HG02938 (cell line): ENCODE data around the gene PRRC2C.
"Not testable (repeated sequence)": the region's sequence is repeated elsewhere in the genome, so short reads cannot be mapped to it uniquely, and the experiment has no call there.

Source experiments
- ATAC-seq: cut with Tn5 transposase; IDR thresholded peaks from one replicate; pipeline ENCODE4 v1.9.1; 2021; ENCODE audit warnings: mild to moderate bottlenecking, moderate library complexity; ENCODE audit not compliant: unreplicated experiment

The PRRC2C gene

DNA sequence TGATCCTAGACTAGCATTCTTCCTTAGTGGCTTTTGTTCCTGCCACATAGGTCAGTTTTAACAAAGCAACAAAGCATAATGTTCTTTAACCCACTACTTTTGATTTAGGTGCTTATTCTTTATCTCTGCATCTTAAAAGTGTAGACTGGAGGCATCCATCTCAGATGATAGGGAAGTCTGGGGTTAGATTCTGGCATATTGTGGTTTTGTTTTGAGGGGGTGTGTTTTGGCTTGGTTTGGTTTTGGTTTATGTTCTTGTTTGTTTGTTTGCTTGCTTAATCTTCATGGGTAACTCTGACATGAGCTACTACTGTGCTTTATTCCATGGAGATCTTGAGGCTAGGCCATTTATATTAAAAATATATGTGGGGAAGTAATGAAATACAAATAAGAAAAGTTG lies 96.4 kb downstream of the PRRC2C start:
- no peak for ATAC-seq

- ATAC-seq, result no peak
Observed at GRCh38 chr1:171582589-171582988, 97.3 kb downstream of the PRRC2C start.

- no peak for ATAC-seq
Observed at GRCh38 chr1:171583591-171584201, 98.4 kb downstream of the PRRC2C start.

GRCh38 chr1:171585715-171586114 lies 100.4 kb downstream of the PRRC2C start:
- no peak for ATAC-seq

- no peak for ATAC-seq
Observed at GRCh38 chr1:171588230-171588629, 102.9 kb downstream of the PRRC2C start.

GRCh38 chr1:171590022-171590421 lies 104.7 kb downstream of the PRRC2C start:
- no peak for ATAC-seq

- no peak for ATAC-seq
Observed at GRCh38 chr1:171595324-171595723, 110.0 kb downstream of the PRRC2C start.

- no peak for ATAC-seq
Observed at GRCh38 chr1:171596119-171596518, 110.8 kb downstream of the PRRC2C start.

DNA sequence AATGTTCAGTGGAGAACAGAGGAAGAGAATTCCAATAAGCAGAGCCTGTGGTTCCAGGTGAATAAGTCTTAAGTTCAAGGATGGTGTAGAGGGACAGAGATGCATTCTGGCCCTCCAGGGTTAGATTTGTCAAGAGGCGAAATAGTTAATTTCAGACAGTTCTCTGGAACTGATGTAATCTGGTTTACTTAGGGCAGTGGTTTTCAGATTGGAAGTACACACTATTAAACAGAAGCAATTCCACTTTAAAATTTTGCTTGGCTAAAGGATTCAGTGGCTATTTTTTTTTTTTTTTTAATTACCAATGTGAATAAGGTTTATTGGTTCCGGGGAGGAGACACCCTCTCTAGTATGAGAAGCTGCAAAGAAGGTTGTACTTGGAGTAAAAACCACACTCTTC lies 111.4 kb downstream of the PRRC2C start:
- no peak for ATAC-seq

- no peak for ATAC-seq
Observed at GRCh38 chr1:171597203-171597602, 111.9 kb downstream of the PRRC2C start.

GRCh38 chr1:171600310-171600709 lies 115.0 kb downstream of the PRRC2C start:
- ATAC-seq, result not testable (repeated sequence)

GRCh38 chr1:171600862-171601261 lies 115.5 kb downstream of the PRRC2C start:
- ATAC-seq, result no peak

GRCh38 chr1:171603042-171603441 lies 117.7 kb downstream of the PRRC2C start:
- not testable (repeated sequence) for ATAC-seq

DNA sequence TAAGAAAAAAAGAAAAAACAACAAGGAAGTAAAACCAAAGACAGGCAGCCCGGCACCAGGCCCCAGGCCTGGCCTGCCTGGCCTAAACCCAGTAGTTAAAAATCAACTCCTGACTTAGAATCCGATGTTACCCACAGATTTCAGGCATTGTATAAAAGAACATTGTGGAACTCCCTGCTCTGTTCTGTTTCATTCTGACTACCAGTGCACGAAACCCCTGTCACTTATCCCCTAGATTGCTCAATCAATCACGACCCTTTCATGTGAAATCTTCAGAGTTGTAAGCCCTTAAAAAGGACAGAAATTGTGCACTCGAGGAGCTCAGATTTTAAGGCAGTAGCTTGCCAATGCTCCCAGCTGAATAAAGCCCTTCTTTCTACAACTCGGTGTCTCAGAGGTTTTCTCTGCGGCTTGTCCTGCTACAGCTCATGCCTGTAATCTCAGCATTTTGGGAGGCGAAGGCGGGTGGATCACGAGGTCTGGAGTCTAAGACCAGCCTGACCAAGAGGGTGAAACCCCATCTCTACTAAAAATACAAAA lies 121.1 kb downstream of the PRRC2C start:
- peak; percentile 54 for ATAC-seq

GRCh38 chr1:171610385-171610784 lies 125.1 kb downstream of the PRRC2C start:
- peak; percentile 46 for ATAC-seq

DNA sequence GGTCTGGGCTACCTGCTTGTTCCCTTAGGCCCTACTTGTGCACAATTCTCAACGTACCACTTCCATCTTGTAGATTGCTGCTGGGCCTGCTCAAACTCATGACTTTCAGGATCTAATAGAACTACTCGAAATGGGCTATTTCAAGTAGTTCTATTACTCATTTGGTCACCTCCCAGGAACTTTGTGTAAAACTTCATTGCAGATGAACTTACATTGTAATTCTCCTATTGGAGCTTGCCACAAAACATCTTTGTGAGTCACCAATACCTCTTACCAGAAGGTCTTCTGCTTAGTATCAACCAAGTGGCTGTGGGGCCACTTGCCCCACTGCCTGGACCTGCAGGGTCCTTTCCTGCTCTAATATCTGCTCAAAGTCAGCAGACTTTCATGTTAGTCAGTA lies 126.0 kb downstream of the PRRC2C start:
- ATAC-seq, result no peak

DNA sequence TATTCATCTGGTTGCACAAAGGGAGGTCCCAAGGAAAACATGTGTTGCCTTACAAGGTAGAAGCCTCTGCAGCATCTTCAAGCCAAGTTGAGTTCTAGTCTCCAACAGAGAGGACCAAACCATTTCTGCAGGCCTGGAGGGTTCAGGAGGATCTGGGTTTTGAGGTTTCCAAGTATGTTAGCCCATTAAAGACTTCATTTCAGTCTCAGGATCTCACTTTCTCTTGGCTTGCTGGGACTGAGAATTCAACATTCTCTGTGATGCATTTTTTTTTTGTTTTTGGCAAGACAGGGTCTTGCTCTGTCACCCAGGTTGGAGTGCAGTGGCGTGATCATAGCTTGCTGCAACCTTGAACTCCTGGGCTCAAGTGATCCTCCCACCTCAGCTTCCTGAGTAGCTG lies 128.0 kb downstream of the PRRC2C start:
- ATAC-seq, result no peak

DNA sequence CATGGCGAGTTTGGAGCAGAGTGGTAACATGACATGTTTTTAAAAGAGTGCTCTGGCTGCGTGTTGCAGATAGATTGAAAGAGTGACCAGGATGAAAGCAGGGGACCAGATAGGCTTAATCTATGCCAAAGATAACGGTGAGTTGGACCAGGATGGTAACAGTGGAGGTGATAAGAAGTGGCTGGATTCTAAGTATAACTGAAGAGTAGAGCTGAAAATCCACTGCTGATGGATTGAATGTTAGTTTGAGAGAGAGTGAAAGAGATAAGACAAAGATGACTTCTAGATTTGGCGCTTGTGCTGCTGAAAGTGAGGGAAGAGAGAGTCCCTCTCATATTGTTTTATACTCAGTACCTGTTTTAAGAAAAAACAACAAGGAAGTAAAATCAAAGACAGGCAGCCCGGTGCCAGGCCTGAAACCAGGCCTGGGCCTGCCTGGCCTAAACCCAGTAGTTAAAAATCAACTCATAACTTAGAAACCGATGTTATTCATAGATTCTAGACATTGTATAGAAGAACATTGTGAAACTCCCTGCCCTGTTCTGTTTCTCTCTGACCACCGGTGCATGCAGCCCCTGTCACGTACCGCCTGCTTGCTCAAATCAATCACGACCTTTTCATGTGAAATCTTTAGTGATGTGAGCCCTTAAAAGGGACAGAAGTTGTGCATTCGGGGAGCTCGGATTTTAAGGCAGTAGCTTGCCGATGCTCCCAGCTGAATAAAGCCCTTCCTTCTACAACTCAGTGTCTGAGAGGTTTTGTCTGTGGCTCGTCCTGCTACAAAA lies 130.0 kb downstream of the PRRC2C start:
- ATAC-seq, result peak; percentile 38

DNA sequence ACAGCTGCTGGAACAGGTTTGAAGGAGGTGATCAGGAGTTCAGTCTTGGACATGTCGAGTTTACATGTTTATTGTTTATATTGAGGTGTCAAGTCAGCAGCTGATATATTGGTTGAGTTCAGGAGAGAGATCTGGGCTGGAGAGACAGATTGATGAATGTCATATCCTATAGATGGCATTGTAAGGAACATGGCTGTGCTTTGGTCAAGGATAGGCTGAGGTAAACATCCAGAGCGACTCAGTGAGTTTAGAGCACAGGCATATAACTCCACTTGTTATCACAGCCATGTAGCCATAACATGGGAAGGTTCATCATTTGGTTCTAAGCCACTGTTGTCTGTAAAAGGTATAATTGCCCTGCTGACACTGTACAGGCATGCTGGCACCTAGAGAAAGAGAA lies 131.3 kb downstream of the PRRC2C start:
- no peak for ATAC-seq

GRCh38 chr1:171622152-171622462 lies 136.8 kb downstream of the PRRC2C start, which contains the start of gene MYOCOS:
Gene MYOCOS (plus strand): TSS chr1:171622243. CDS start chr1:171623884, 1,641 bp downstream.
- no peak for ATAC-seq

DNA sequence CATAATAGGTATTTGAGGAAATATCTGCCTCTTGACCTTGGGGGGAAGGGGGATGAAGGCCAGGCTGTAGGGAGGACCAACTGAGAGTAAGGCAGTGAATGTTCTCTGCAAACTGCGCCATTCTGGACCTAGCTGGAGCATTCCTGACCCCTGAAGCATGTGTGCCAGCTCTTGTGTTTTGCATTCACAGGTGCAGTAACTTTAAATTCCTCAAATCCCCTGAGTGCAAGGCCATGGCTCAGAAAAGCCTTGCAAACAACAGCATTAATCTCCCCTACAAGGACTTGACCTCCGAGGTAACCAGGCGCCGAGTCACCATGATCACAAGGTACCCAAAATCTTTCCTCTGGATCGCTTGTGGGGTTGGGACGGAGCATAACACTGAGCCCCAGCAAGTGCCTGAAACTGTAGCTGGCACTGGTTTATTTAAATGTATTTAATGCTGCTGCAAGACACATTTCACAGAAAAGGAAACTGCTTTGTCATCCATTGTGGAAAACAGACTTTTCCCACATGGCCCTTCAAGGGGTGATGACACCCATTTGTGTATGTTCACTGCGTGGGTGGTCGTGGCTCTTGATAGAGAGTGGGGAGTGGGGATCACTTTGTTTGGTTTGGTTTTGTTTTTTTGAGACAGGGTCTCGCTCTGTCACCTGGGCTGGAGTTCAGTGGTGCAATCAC lies 138.5 kb downstream of the PRRC2C start:
- no peak for ATAC-seq

DNA sequence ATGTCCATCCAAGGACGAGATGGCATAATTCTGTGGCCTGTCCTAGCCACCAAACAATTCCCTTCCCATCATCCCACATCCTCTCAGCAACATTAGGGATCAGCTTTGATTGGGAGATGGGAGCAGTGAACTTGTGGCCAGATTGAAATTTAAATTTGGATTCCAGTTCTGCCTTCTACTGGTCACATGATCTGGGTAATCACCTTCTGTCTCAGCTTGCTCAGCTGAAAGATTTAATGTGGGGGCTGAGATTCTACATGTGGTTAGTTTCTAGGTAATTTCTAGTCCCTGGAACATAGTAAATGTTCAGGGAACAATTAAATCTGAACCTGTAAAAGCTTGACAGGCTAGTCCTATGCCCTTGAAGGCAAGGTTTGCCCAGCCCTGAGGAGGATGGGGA lies 139.9 kb downstream of the PRRC2C start:
- no peak for ATAC-seq
